Stimulated activated naive B cell treated with anti-CD40 and anti-IgM and Interleukin-4, amounts not matched to agents 10 μg/mL and 1 μg/mL and 100 μg/mL, for 72 hours (primary cell): ENCODE results near the gene TBX1.
"Not testable (repeated sequence)": the region's sequence is repeated elsewhere in the genome, so short reads cannot be mapped to it uniquely, and the experiment has no call there.

Experiments
- ATAC-seq, 2 donors: fragments of 150-1000 bp; cut with Tn5 transposase; replicated peaks; 2 replicates each; pipeline ENCODE4 v1.10.0; 2021; ENCODE audit warnings: moderate library complexity in 1 of 2
- DNase-seq: peaks from one replicate; pipeline ENCODE4 v3.0.0; 2021
- H3K27ac Mint-ChIP-seq: one replicate; pipeline ENCODE4 v1.8.0; 2022; ENCODE audit warnings: mild to moderate bottlenecking, mixed read lengths
- H3K27me3 Mint-ChIP-seq, 2 donors: one replicate each; pipeline ENCODE4 v1.8.0; 2022; ENCODE audit warnings: mixed read lengths in 2 of 2
- H3K36me3 Mint-ChIP-seq, 2 donors: one replicate each; pipeline ENCODE4 v1.8.0; 2022; ENCODE audit warnings: mixed read lengths in 2 of 2, mild to moderate bottlenecking in 1 of 2
- H3K4me1 Mint-ChIP-seq, 2 donors: one replicate each; pipeline ENCODE4 v1.8.0; 2022; ENCODE audit warnings: mixed read lengths in 2 of 2, mild to moderate bottlenecking in 1 of 2
- H3K4me3 Mint-ChIP-seq, 2 donors: one replicate each; pipeline ENCODE4 v1.8.0; 2022; ENCODE audit warnings: mild to moderate bottlenecking in 2 of 2, mixed read lengths in 2 of 2, moderate library complexity in 1 of 2
- H3K9me3 Mint-ChIP-seq, 2 donors: one replicate each; pipeline ENCODE4 v1.8.0; 2022; ENCODE audit warnings: mixed read lengths in 2 of 2, mild to moderate bottlenecking in 1 of 2

TBX1 gene

DNA sequence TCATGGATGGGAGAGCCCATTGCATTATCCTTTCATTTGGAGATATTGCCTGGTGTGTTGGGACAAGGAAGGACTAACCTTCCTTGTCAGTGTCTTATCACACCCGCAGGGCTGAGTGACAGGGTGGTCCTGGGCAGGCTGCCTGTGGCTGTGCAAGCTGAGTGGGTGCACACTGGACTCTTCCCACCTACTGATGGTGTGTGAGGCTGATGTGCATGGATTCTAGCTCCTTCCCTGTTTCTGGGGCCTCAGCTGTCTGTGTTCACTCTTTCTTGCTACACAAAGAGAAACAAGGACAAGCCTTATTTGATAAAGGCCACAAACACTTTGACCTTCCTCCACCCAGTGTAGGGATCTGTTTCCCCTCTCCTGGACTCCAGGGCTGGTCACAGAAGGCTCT is 22.0 kb downstream of the TBX1 start:
- H3K27me3 Mint-ChIP-seq = peaks cover 26 to 45% of the 10 kb centered on the region in 2 donors
- H3K9me3 Mint-ChIP-seq = peaks cover 0 to under 1% of the 10 kb centered on the region in 2 donors
- peaks cover 14 to 17% of the 10 kb centered on the region in 2 donors for H3K36me3 Mint-ChIP-seq
- H3K4me1 Mint-ChIP-seq = peaks cover 9 to 15% of the 10 kb centered on the region in 2 donors
- DNase-seq (no peak), ATAC-seq (no peak)
- H3K4me3 Mint-ChIP-seq = no peak overlapping the region
- H3K27ac Mint-ChIP-seq = no peak overlapping the region

DNA sequence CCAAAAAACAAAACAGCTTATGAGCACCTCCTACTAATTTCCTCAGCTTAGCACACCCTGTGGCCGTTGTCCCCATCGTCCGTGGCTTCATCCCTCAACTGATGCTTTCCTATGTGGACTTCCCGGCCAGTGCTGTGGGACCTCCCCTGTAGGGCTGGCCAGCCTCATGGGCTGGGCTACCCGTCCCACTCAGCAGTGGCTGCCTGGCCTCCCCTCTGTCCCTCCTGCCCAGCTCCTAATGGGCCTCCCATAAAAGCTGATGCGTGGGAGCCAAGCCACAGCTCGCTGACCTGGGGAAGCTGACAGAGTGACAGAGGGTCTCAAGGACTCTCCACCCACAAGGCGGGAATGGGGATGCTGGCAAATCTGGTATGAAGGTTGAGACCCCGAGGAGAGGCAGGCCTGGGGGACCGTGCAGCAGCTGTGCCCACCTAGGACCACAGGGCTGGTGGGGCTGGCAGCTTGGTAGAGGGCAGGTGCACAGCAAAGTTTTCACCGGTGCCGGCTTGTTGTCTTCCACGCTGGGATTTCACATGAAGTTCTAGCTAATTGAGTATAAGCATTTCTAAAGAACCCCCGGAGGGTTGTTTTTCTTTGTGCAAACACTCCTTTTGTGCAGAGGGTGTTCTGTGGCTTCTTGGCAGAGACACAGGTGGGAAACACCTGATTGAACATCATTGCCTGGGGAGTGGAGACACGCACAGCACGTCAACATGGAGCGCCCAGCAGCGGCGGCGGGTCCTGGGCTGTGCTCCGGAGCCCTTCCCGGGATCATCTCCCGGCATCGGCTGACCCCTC is 23.2 kb downstream of the TBX1 start:
- Mint-ChIP-seq H3K27me3 (peaks cover 16 to 34% of the 10 kb centered on the region in 2 donors), H3K4me3 (no peak overlapping the region), H3K27ac (no peak overlapping the region), H3K9me3 (no peaks in the 10 kb centered on the region), H3K4me1 (peaks cover 9 to 15% of the 10 kb centered on the region in 2 donors), H3K36me3 (peaks cover 24 to 29% of the 10 kb centered on the region in 2 donors)
- no peak for DNase-seq
- ATAC-seq = no peak

DNA sequence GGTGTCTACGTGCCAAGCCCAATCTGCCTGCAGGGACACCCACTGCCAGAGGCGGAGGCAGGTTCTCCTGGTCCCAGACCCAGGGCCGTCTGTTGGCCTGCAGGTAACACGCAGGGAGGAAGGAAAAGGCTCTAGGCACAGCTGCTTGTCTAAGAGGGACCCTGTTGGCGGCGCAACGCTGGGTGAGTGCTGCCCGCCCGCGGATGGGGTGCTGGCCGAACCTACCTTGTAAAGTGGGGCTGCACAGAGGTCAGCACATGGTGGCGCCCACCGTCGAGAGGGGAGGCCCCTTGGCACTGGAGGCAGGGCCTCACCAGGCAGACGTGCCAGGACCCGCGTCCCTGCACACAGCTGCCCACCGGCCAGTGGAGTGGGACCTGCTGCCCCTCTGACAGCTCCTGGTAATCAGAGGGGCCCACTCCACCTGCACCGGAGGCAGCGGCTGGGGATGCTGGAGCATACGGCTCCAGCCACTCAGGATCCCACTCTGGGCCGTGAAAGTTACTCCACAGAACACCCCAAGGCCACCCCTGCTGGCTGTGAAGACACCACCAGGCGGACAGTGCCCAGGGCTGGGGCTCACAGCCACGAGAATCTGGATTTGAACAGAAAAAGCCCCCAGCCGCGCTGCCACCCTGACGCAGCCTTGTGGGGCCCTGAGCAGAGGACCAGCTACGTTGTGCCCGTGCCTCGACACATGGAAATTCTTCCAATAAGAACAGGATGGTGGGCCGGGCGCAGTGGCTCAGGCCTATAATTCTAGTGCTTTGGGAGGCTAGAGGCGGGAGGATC is 24.0 kb downstream of the TBX1 start:
- ATAC-seq (no peak), DNase-seq (no peak)
- Mint-ChIP-seq H3K4me3 (no peak overlapping the region), H3K4me1 (peaks cover 9 to 13% of the 10 kb centered on the region in 2 donors), H3K27me3 (peaks cover 11 to 26% of the 10 kb centered on the region in 2 donors), H3K9me3 (no peaks in the 10 kb centered on the region), H3K27ac (no peak overlapping the region), H3K36me3 (peaks cover 30 to 37% of the 10 kb centered on the region in 2 donors)

DNA sequence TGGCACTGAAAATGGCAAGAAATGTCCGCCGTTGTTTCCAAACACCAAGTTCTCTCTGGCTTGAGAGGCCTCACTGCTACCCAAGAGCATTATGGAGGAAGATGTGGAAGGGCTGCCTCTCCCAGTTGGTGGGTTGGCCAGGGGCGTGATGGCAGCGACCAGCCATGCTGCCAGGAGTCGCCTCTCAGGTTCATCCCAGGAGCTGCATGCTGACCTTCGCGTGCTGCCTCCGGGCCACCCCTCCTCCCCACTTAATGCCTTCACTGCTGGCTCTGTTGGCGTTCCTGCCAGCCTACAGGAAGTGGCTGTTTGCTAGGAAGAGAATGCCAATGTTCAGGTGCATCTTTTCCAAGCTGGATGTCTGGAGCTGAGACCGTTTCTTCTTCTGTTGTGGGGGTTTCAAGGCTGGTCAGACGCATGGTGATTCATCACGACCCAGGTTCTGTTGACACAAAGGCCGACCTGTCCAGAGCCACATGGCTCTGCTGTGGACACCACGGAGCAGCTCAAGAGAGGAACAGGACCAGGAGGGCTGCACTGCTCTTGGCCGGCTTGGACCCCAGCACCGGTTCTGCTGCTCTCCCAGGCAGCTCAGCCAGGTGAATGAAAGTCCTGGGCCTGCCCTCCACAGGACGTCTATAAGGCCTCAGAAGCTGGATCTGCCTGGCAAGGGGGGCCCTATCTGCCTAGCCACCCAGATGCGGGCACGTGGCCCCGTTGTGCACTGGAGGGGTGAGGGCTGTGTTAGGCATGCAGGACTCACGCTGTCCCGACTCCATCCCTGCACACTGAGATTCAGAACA is 25.1 kb downstream of the TBX1 start:
- Mint-ChIP-seq H3K27me3 (peaks cover 7 to 15% of the 10 kb centered on the region in 2 donors), H3K4me1 (peaks cover 2% of the 10 kb centered on the region in 2 donors), H3K27ac (no peak overlapping the region), H3K4me3 (no peak overlapping the region), H3K36me3 (peaks cover 41 to 48% of the 10 kb centered on the region in 2 donors), H3K9me3 (peaks cover 0 to 5% of the 10 kb centered on the region in 2 donors)
- DNase-seq (no peak), ATAC-seq (no peak)

DNA sequence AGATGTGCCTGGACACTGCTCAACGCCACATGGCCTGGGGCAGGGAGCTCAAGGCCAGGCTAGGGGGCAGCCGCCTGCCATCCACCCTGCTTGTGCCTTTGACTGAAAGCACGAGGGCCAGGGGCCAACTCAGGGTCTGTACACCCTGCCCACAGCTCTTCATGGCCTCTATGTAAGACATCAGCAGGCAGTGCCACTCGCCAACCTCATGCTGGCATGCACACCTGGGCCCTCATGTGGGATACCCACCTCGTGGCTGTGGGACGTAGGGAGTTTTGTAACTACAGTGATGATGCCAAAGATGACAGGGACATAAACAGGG is 25.6 kb downstream of the TBX1 start:
- no peak overlapping the region for H3K27ac Mint-ChIP-seq
- no peak for DNase-seq
- H3K4me1 Mint-ChIP-seq = no peaks in the 10 kb centered on the region
- H3K27me3 Mint-ChIP-seq = peaks cover 7 to 12% of the 10 kb centered on the region in 2 donors
- no peak overlapping the region for H3K4me3 Mint-ChIP-seq
- peaks cover 0 to 5% of the 10 kb centered on the region in 2 donors for H3K9me3 Mint-ChIP-seq
- no peak for ATAC-seq
- peaks cover 45 to 54% of the 10 kb centered on the region in 2 donors for H3K36me3 Mint-ChIP-seq

DNA sequence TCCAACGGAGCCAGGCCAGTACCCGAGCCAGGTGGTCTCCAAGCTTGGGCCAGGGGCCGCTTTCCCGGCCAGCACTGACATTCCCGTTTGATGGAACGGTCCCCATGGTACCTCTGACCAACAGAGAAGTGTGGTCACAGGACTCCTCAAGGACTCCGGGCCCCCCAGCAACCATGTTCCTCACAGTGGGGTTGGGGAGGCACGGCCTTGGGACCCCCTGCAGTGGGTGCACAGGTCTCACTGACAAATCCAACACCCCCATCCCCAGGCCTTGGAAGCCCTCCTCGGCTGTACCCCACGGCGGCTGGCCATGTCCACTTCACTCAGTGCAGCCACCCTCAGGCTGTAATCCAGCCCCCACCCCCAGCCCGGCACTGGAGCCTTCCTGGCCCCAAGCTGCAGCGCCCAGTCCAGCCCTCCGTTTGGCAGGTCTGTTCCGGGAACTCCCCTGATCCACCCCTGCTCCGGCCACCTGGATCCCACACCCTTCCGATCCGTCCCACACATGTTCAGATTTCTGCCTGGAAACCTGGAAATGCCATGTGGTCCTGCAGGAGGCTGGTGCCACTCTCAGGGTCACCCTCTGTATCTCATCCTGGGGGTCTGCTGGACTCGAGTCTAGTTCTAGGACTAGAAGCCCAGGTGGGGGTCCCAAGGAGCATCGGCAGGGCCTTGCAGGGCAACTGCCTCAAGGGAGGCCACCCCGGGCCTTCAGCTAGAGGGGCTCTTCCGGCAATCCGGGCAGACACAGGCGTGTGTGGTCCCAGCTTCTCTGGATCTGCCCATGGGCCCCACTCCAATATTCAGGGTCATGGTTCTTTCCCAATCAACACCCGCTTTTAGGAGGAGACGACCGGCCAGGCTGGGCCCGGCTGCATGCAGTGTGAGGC is 26.6 kb downstream of the TBX1 start:
- H3K4me3 Mint-ChIP-seq = no peak overlapping the region
- no peak for ATAC-seq
- H3K9me3 Mint-ChIP-seq = peaks cover 4 to 14% of the 10 kb centered on the region in 2 donors
- H3K27me3 Mint-ChIP-seq = peaks cover 7 to 12% of the 10 kb centered on the region in 2 donors
- H3K4me1 Mint-ChIP-seq = no peaks in the 10 kb centered on the region
- peak overlapping the region; percentile 44 for H3K27ac Mint-ChIP-seq
- peaks cover 55 to 63% of the 10 kb centered on the region in 2 donors for H3K36me3 Mint-ChIP-seq
- no peak for DNase-seq

DNA sequence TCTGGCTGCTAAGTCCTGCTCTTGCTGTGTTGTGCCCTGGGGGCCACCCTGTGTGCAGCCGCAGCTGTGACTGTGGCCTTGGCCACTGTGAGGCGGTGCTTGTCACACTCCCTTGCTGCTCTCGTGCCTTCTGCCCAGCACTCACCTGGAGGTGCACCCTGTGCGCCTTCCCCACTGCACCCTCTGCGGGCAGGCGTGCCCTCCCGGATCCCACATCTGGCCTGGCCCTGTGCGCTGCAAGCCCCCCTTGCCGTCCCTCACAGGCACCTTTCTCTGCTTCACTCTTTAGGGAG is 27.2 kb downstream of the TBX1 start:
- Mint-ChIP-seq H3K9me3 (peaks cover 9 to 18% of the 10 kb centered on the region in 2 donors), H3K27me3 (peaks cover 3 to 12% of the 10 kb centered on the region in 2 donors), H3K36me3 (peaks cover 61 to 69% of the 10 kb centered on the region in 2 donors), H3K4me3 (no peak overlapping the region), H3K27ac (no peak overlapping the region), H3K4me1 (no peaks in the 10 kb centered on the region)
- no peak for ATAC-seq
- no peak for DNase-seq

DNA sequence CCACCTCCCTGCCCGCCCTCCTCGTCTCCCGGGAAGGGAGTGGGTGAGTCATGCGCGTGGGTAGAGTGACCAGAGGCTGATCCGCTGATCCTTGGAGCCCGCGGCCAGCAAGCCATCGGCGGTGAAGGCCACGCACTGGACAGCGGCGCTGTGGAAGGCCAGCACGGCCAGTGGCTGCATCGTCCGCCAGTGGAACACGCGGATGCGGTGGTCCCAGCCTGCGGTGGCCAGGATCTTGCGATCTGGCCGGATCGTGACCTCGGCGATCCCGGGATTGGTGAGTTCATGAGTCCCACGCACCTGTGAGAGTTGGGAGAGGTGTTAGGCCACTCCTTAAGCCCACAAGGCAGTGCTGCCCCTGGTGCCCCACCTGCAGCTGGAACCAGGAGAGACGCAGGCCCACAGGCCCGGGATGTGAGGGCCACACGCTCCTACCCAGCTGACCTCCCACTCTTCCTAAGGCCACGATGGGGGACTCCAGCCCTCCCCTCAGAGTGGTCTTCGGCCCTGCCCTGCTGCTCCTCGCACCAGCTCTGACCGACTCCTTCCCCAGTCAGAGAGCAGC is 28.2 kb downstream of the TBX1 start:
- no peak overlapping the region for H3K27ac Mint-ChIP-seq
- no peak for ATAC-seq
- H3K36me3 Mint-ChIP-seq = peaks cover 65 to 77% of the 10 kb centered on the region in 2 donors
- no peaks in the 10 kb centered on the region for H3K4me1 Mint-ChIP-seq
- no peak overlapping the region for H3K4me3 Mint-ChIP-seq
- H3K27me3 Mint-ChIP-seq = peaks cover under 1 to 5% of the 10 kb centered on the region in 2 donors
- peaks cover 15 to 21% of the 10 kb centered on the region in 2 donors for H3K9me3 Mint-ChIP-seq
- no peak for DNase-seq

DNA sequence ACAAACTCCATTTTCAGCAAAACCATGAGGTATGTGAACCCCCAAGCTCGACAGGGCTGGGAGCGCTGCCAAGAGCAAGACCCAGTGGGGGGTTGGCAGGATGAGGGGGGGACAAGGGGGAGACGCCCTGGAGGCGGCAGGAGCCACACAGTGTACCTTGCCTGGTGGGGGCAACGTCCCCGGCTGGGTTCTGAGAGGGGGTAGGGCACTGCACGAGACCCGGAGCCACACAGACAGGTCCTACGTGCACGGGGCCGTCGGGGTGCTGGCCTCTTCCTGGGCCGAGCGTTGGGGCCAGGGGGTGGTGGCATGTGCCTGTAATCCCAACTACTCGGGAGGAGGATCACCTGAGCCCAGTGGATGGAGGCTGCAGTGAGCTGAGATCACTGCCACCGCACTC is 28.8 kb downstream of the TBX1 start:
- DNase-seq (no peak), ATAC-seq (no peak)
- no peak overlapping the region for H3K4me3 Mint-ChIP-seq
- peaks cover 71 to 83% of the 10 kb centered on the region in 2 donors for H3K36me3 Mint-ChIP-seq
- no peaks in the 10 kb centered on the region for H3K27me3 Mint-ChIP-seq
- H3K4me1 Mint-ChIP-seq = no peaks in the 10 kb centered on the region
- peaks cover 20 to 26% of the 10 kb centered on the region in 2 donors for H3K9me3 Mint-ChIP-seq
- no peak overlapping the region for H3K27ac Mint-ChIP-seq

DNA sequence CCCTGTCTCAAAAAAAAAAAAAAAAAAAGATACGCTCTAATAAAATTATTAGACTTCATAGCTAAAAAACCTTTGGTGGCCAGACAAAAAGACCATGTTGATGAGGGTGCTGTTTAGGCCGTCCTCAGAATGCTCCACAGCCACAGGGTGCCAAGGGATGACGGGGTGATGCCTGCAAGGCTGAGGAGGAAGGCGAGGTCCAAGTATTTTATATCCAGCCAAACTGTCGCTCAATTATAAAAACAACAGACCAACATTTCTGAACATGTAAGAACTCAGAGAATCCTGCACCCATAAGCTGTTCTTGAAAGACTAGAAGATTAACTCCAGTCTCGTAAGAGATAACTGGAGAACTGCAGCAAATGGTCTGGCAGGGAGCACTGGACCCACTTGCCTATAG is 29.2 kb downstream of the TBX1 start:
- H3K36me3 Mint-ChIP-seq = peaks cover 72 to 88% of the 10 kb centered on the region in 2 donors
- no peak for ATAC-seq
- no peak for DNase-seq
- no peak overlapping the region for H3K27ac Mint-ChIP-seq
- peaks cover 21 to 27% of the 10 kb centered on the region in 2 donors for H3K9me3 Mint-ChIP-seq
- no peaks in the 10 kb centered on the region for H3K27me3 Mint-ChIP-seq
- H3K4me1 Mint-ChIP-seq = no peaks in the 10 kb centered on the region
- H3K4me3 Mint-ChIP-seq = no peak overlapping the region

DNA sequence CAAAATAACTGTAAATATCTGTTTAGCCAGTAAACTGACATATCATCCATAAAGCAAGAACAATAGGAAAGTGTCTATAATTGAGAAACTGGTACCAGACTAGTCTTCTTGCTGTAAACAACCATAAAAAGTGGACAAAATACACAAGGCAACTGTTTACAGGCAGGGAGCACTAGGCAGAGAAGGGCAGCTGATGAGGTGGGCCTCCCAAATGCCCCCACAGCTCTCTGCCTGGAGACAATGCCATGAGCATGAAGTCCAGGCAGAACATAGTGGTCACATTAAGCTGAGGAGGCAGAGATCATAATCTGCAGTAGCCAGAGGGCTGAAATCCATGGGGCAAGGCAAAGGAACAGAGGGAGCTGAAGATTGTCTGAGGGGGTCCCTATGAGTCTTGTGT is 30.7 kb downstream of the TBX1 start:
- Mint-ChIP-seq H3K27ac (no peak overlapping the region), H3K27me3 (no peaks in the 10 kb centered on the region), H3K4me1 (no peaks in the 10 kb centered on the region), H3K4me3 (no peak overlapping the region), H3K9me3 (peaks cover 21 to 27% of the 10 kb centered on the region in 2 donors), H3K36me3 (peaks cover 74 to 93% of the 10 kb centered on the region in 2 donors)
- ATAC-seq (no peak), DNase-seq (no peak)

DNA sequence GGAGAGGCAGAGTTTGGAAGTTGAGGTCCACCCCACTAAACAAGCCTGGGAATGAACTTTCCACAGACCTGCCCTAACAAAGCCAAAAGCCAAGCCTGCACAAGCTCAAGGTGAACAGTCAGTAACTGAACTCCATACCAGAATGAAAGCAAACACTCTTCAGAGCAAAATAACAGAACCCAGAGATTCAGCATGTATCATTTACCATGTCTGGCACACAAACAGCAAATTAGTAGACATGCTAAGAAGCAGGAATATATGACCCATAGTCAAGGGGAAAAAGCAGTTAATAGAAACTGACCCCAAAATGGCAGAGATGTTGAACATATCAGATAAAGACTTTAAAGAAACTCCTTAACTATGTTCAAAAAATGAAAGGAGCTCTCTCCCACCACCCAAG is 31.3 kb downstream of the TBX1 start:
- H3K9me3 Mint-ChIP-seq = peaks cover 21 to 27% of the 10 kb centered on the region in 2 donors
- DNase-seq (no peak), ATAC-seq (no peak)
- no peak overlapping the region for H3K27ac Mint-ChIP-seq
- no peaks in the 10 kb centered on the region for H3K4me1 Mint-ChIP-seq
- no peak overlapping the region for H3K4me3 Mint-ChIP-seq
- H3K36me3 Mint-ChIP-seq = peaks cover 78 to 97% of the 10 kb centered on the region in 2 donors
- H3K27me3 Mint-ChIP-seq = no peaks in the 10 kb centered on the region

DNA sequence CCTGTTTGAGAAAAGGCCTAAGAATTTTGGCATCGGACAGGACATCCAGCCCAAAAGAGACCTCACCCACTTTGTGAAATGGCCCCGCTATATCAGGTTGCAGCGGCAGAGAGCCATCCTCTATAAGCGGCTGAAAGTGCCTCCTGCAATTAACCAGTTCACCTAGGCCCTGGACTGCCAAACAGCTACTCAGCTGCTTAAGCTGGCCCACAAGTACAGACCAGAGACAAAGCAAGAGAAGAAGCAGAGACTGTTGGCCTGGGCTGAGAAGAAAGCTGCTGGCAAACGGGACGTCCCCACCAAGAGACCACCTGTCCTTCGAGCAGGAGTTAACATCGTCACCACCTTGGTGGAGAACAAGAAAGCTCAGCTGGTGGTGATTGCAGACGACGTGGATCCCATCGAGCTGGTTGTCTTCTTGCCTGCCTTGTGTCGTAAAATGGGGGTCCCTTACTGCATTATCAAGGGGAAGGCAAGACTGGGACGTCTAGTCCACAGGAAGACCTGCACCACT is 31.9 kb downstream of the TBX1 start:
- not testable (repeated sequence) for ATAC-seq

More for the DNA sequence above, 31.9 kb downstream of the TBX1 start:
- H3K4me3 Mint-ChIP-seq, H3K4me1 Mint-ChIP-seq, H3K27me3 Mint-ChIP-seq, H3K27ac Mint-ChIP-seq, DNase-seq: not testable (repeated sequence)
- Mint-ChIP-seq H3K9me3 (peaks cover 21 to 27% of the 10 kb centered on the region in 2 donors), H3K36me3 (peaks cover 75 to 92% of the 10 kb centered on the region in 2 donors)
